A375 (cell line): ENCODE results near the gene SIK3. TPM values are rescaled to one million over a fixed set of nuclear protein-coding genes. Genes with fewer than 3 reads are reported as not detected.

Source experiments
- small RNA-seq: library from RNA; depleted of rRNA; stranded (forward); fragments of <200 nt; gene quantifications from one replicate; pipeline ENCODE3, GENCODE V24; 2014
- total RNA-seq: library from RNA; depleted of rRNA; stranded (reverse); fragments of >200 nt; shearing (Covaris generic); gene quantifications from 2 replicates; pipeline ENCODE4 v1.2.3, GENCODE V29; 2014; rRNA removed

SIK3 gene
- 12.2 and 13.6 TPM in 2 replicates for total RNA-seq

DNA sequence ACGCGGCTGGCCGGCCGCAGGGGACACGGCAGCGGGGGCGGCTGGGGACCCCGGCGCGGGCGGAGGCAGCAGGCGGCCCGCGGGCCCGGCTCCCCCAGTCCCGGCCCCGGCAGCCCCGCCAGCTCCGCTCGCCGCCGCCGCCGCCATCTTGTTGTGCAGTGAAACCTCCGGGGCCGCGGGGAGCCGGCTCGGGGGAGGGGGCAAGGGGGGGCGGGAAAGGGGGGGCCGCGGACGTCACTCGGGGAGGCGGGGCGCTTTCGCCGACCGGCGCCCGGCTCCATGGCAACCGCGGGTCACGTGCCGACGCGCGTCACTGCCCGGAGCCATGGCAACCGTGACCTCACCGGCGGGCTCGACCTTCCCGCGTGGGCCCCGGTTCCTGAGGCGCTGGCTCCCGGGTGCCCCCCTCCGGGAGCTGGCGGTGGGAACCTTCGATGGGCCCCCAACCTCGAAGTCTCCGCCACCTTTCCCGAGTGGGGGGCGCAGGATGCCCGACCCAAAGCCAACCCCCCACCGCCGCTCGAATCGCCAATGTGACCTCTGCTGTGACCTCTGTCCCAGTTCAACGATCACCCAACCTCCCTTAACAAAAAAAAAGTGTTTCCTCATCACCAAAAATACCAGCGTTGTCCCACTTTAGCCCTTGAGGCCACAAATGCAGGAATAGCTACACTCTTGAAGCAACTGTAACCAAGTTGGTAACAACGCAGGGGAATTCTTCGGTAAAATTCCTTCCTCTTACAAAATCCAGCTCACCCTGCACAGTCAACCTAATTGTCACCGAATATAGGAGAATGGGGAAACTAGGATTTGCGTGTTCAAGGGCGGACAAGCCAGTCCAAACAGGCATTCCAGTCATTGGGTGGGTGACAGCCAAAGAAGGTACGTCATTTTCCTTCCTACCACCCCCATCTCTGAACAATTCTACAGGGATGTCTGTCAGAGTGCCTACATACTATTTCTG, at the start of gene SIK3:
TSS of gene SIK3 (minus strand) at position 160 of the 964 bp plus-strand sequence. CDS start at position 147, 13 bp downstream.

DNA sequence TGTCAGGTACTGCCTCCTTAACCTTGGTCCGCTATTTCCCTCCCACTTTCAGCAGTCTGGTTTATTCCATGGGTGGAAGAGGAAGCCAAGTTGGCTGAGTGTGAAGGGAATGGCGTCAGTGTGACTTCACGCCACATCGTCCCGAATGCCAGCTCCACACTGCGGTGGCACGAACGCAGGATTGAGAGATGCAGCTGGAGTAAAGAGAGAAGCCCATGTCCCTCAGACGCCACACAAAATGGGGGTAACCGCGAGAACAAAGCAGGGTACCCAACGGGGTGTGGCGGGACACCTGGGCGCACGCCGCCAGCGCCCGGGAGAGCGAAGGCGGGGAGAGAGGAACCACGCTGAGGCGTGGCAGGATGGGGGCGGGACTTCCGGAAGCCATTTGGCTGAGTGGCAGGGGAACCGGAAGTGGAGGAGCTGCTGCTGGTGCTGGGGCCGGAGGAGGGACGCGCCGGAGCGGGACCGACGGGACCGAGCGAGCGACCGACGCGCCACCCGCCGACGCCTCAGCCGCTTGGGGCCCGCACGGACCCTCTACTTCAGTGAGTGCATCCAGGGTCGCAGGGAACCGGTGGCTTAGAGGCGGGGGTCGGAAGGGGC, 45.7 kb upstream of the SIK3 start, which contains the start of gene PAFAH1B2:
TSS of gene PAFAH1B2 (plus strand) at position 417 of the 606 bp plus-strand sequence. CDS start 8,161 bp downstream, outside the sequence.

DNA sequence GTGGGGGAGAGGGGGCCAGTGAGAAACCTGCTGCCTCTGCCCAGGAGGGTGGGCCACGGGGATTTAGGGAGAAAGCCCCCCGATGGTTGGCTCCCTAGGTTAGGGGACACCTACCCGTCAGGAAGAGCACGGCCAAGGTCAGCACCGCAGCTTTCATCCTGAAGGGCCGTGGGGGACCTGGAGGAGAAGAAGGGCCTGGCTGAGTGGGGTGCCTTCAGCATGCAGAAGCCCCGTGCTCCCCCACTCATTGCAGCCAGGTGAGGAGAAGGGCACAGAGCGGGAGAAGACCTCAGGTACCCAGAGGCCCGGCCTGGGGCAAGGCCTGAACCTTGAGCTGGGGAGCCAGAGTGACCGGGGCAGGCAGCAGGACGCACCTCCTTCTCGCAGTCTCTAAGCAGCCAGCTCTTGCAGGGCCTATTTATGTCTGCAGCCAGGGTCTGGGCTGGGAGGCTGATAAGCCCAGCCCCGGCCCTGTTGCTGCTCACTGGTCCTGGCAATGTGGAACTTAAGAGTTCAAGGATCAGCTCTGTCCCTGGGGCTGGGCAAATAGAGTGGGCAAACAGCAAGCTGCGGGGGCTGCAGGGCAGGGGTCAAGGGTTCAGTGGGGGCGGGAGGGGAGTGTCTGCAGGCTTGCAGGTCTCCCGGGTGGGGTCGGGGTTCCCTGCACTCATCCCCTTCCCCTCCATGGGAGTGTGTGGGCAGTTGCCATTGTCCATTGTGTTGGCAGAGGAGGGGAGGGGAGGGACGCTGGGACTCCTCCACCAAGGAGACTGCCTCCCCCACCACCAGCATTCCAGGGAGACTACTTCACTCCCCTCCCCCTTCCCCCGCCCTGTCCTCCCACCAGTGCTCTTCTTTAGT, 260.8 kb downstream of the SIK3 start, which contains the start of gene APOA1:
TSS of gene APOA1 (minus strand) at position 392 of the 861 bp plus-strand sequence. CDS start at position 157, 235 bp downstream.

DNA sequence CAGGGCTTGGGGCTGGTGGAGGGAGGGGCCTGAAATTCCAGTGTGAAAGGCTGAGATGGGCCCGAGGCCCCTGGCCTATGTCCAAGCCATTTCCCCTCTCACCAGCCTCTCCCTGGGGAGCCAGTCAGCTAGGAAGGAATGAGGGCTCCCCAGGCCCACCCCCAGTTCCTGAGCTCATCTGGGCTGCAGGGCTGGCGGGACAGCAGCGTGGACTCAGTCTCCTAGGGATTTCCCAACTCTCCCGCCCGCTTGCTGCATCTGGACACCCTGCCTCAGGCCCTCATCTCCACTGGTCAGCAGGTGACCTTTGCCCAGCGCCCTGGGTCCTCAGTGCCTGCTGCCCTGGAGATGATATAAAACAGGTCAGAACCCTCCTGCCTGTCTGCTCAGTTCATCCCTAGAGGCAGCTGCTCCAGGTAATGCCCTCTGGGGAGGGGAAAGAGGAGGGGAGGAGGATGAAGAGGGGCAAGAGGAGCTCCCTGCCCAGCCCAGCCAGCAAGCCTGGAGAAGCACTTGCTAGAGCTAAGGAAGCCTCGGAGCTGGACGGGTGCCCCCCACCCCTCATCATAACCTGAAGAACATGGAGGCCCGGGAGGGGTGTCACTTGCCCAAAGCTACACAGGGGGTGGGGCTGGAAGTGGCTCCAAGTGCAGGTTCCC, 268.6 kb downstream of the SIK3 start, which contains the start of gene APOC3:
TSS of gene APOC3 (plus strand) at position 383 of the 659 bp plus-strand sequence. CDS start 676 bp downstream, outside the sequence.

DNA sequence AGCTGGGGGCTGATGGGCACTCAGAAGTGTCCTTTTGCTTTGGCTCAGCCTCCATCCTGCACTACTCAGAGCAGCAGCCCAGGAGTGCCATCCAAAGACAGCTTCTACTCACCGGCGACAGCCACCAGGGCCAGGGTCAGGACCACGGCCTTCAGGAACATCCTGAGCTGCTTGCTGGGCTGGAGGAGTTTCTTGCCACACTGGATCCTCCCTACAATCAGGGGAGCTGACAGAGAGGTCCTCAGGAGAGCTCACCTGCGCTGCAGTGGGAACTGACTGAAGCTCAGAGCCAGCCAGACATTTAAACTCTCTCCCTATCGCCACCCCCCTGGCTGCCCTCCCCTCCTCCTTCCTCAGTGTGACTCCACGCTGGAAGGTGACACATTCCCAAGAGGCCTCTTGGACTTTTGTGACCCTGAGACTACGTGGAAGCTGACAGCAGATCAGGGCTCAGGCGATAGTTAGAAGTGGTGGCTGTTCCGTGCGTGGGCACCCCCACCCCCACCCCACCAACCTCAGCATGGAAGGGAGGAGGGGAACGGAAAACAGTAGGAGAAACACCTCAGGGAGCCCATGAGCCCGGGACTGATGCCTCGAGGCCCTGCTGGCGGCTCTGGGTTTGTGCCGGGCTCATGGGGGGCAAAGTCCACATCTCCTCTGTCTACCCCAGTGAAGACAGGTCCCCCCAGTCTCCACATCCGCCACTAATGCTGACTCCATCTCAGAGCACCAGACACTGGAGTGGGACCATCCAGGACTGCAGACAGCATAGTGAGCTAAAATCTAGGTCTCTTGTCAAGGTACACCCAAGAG, 275.0 kb downstream of the SIK3 start, which contains the start of gene APOA4:
TSS of gene APOA4 (minus strand) at position 274 of the 813 bp plus-strand sequence. CDS start at position 161, 113 bp downstream.

Small RNA genes within 50 kb of the gene (small RNA-seq; reads per million reads assigned to genes)
- gene AP000936.3 (not detected), gene RNY4P6 (0.46 reads per million, percentile 17 among the genes with 10 or more reads in this experiment)

Other genes starting within 250 kb of the SIK3 start
- 80.2 and 112 TPM in 2 replicates for gene PAFAH1B2, start 45.9 kb upstream of the SIK3 start, total RNA-seq
- gene SIDT2, start 80.3 kb upstream of the SIK3 start, total RNA-seq = 13.7 and 21.2 TPM in 2 replicates
- 4.1 and 7.0 TPM in 2 replicates for gene TAGLN, start 100.9 kb upstream of the SIK3 start, total RNA-seq
- 41.5 and 46.0 TPM in 2 replicates for gene PCSK7, start 133.6 kb upstream of the SIK3 start, total RNA-seq
- 10.9 and 12.3 TPM in 2 replicates for gene RNF214, start 134.2 kb upstream of the SIK3 start, total RNA-seq
- 3.3 and 4.1 TPM in 2 replicates for gene BACE1-AS, start 192.9 kb upstream of the SIK3 start, total RNA-seq
- 17.3 and 25.3 TPM in 2 replicates for gene BACE1, start 217.8 kb upstream of the SIK3 start, total RNA-seq
- 57.0 and 66.1 TPM in 2 replicates for gene CEP164, start 229.4 kb upstream of the SIK3 start, total RNA-seq